DOHH2 (cell line): ENCODE results near the gene SYP.
"Not testable (repeated sequence)": the region's sequence is repeated elsewhere in the genome, so short reads cannot be mapped to it uniquely, and the experiment has no call there.

ENCODE experiments used
- H3F3A ChIP-seq: fragments of 200-600 bp; sonication (generic), shearing (Covaris generic); 2 replicates; pipeline ENCODE4 v1.6.0; 2016; ENCODE audit warnings: antibody characterized with exemption, mild to moderate bottlenecking; ENCODE audit not compliant: control insufficient read depth, insufficient read depth
- H3K27ac ChIP-seq: fragments of 200-600 bp; sonication (generic); 2 replicates; pipeline ENCODE4 v1.5.1; 2014; ENCODE audit warnings: low read depth, mild to moderate bottlenecking, low read length, moderate library complexity
- H3K27me3 ChIP-seq: fragments of 200-600 bp; sonication (generic); 2 replicates; pipeline ENCODE4 v1.6.1; 2014; ENCODE audit warnings: mild to moderate bottlenecking, low read length, mixed read lengths; ENCODE audit not compliant: control insufficient read depth
- H3K36me3 ChIP-seq: fragments of 200-600 bp; sonication (generic); 2 replicates; pipeline ENCODE4 v1.6.1; 2014; ENCODE audit warnings: mild to moderate bottlenecking, low read length, moderate library complexity, mixed read lengths; ENCODE audit not compliant: control insufficient read depth
- H3K4me1 ChIP-seq: fragments of 200-600 bp; sonication (generic); 2 replicates; pipeline ENCODE4 v1.6.1; 2014; ENCODE audit warnings: mild to moderate bottlenecking, low read length, mixed read lengths; ENCODE audit not compliant: control insufficient read depth
- H3K4me2 ChIP-seq: fragments of 200-600 bp; sonication (generic); 2 replicates; pipeline ENCODE4 v1.6.0; 2014; ENCODE audit warnings: mild to moderate bottlenecking, low read length, moderate library complexity
- H3K4me3 ChIP-seq: fragments of 200-600 bp; sonication (generic); 2 replicates; pipeline ENCODE4 v1.5.1; 2014; ENCODE audit warnings: mild to moderate bottlenecking, low read length, mixed read lengths
- H3K79me2 ChIP-seq: fragments of 200-600 bp; sonication (generic); 2 replicates; pipeline ENCODE4 v1.6.1; 2014; ENCODE audit warnings: mild to moderate bottlenecking, low read length, mixed read lengths; ENCODE audit not compliant: control insufficient read depth
- H3K9me2 ChIP-seq: fragments of 200-600 bp; sonication (generic); replicated peaks from 2 replicates; pipeline ENCODE4 v1.6.1; 2014; ENCODE audit warnings: mild to moderate bottlenecking, low read length, mixed read lengths; ENCODE audit not compliant: control insufficient read depth
- H3K9me3 ChIP-seq: fragments of 200-600 bp; sonication (generic); 2 replicates; pipeline ENCODE4 v1.6.1; 2014; ENCODE audit warnings: antibody characterized with exemption, low read length, mixed read lengths; ENCODE audit not compliant: control insufficient read depth, insufficient read depth
- H4K20me1 ChIP-seq: fragments of 200-600 bp; sonication (generic); 2 replicates; pipeline ENCODE4 v1.6.0; 2014; ENCODE audit warnings: low read depth, mild to moderate bottlenecking, antibody characterized with exemption, low read length, moderate library complexity; ENCODE audit not compliant: control insufficient read depth, insufficient read depth
- EZH2phosphoT487 ChIP-seq: fragments of 200-600 bp; sonication (generic); IDR thresholded peaks from 2 replicates; pipeline ENCODE4 v1.6.1; 2017; ENCODE audit warnings: borderline replicate concordance, mild to moderate bottlenecking, antibody characterized with exemption, low read length, moderate library complexity, mixed read lengths
- TF ChIP-seq, protein P1 (sequence below): fragments of 200-600 bp; sonication (generic); IDR thresholded peaks from one replicate; pipeline ENCODE4 v1.5.1; 2014; ENCODE audit warnings: antibody characterized with exemption, mild to moderate bottlenecking, low read depth, low read length; ENCODE audit not compliant: poor library complexity, severe bottlenecking

The SYP gene

DNA sequence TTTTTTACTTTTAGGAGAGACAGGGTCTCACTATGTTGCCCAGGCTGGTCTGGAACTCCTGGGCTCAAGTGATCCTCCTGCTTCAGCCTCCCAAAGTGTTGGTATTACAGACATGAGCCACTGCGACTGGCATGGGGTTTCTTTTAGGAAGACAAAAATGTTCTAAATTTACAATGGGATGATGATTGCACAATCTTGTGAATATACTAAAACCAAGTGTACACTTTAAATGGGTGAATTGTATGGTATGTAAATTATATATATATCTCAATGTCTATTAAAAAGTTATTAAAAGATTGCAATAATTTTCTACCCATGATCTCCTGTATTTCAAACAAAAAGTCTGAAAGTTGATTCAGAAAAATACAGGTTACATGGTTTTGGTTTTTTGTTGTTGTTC, 46.5 kb downstream of the SYP start:
- Histone ChIP-seq H3K79me2 (peaks cover 4% of the 10 kb centered on the region; the same call in 1 of the 2 replicates), H4K20me1 (no peaks in the 10 kb centered on the region), H3K36me3 (no peaks in the 10 kb centered on the region), H3K4me1 (peaks cover 10% of the 10 kb centered on the region), H3K9me2 (no peaks in the 10 kb centered on the region), H3K4me2 (no peak overlapping the region), H3K27ac (no peak overlapping the region), H3F3A (no peaks in the 10 kb centered on the region), H3K4me3 (no peak overlapping the region), H3K9me3 (no peaks in the 10 kb centered on the region), H3K27me3 (no peaks in the 10 kb centered on the region)
- no peak for TF ChIP-seq EZH2phosphoT487
- TF ChIP-seq, protein P1, sequence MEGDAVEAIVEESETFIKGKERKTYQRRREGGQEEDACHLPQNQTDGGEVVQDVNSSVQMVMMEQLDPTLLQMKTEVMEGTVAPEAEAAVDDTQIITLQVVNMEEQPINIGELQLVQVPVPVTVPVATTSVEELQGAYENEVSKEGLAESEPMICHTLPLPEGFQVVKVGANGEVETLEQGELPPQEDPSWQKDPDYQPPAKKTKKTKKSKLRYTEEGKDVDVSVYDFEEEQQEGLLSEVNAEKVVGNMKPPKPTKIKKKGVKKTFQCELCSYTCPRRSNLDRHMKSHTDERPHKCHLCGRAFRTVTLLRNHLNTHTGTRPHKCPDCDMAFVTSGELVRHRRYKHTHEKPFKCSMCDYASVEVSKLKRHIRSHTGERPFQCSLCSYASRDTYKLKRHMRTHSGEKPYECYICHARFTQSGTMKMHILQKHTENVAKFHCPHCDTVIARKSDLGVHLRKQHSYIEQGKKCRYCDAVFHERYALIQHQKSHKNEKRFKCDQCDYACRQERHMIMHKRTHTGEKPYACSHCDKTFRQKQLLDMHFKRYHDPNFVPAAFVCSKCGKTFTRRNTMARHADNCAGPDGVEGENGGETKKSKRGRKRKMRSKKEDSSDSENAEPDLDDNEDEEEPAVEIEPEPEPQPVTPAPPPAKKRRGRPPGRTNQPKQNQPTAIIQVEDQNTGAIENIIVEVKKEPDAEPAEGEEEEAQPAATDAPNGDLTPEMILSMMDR = no peak

DNA sequence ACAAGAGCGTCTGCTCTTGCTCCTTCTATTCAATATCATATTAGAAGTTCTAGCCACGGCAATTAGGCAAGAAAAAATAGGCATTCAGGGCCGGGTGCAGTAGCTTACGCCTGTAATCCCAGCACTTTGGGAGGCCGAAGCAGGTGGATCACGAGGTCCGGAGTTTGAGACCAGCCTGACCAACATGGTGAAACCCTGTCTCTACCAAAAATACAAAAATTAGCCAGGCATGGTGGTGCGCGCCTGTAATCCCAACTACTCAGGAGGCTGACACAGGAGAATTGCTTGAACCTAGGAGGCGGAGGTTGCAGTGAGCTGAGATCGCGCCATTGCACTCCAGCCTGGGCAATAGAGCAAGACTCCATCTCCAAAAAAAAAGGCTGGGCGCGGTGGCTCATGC, 50.7 kb downstream of the SYP start:
- not testable (repeated sequence) for H3F3A ChIP-seq, H3K27ac ChIP-seq, H3K9me3 ChIP-seq, H3K4me1 ChIP-seq, H3K4me3 ChIP-seq, H3K4me2 ChIP-seq, H4K20me1 ChIP-seq, H3K36me3 ChIP-seq, H3K9me2 ChIP-seq, H3K79me2 ChIP-seq, H3K27me3 ChIP-seq

DNA sequence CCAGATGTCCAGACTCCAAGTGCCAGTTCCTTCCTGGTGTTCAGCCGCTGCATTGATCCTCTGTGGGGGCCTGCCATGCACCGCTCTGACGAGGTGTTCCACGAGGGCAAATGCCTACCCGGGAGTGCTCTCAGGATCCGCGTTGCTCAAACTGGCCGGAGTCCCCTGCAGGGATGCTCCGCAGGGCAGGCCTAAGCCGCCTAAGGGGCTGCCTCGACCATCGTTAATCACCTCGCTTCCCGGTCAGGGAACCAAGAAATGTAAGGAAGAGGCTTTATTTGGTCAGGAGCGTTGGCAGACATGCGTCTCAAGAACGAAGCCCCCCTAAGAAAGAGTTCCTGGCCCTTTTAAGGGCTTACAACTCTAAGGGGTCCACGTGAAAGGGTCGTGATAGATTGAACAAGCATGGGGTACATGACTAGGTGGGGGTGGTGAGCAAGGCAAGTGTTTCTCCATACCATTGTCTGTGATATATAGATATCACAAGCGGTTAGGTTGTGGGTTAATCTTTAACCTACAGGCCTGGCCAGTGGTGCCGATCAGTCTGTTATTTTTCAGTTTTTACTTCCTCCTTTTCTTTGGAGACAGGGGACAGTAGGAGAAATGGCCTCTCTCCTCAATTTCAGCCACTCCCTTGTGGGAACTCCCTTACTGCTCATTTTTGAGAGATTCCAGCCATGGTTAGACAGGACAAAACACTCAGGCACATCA, 51.4 kb downstream of the SYP start:
- not testable (repeated sequence) for H3F3A ChIP-seq, H3K4me2 ChIP-seq, H4K20me1 ChIP-seq, H3K4me1 ChIP-seq, H3K36me3 ChIP-seq, H3K4me3 ChIP-seq, H3K27me3 ChIP-seq, H3K9me2 ChIP-seq, H3K9me3 ChIP-seq, H3K27ac ChIP-seq, H3K79me2 ChIP-seq

DNA sequence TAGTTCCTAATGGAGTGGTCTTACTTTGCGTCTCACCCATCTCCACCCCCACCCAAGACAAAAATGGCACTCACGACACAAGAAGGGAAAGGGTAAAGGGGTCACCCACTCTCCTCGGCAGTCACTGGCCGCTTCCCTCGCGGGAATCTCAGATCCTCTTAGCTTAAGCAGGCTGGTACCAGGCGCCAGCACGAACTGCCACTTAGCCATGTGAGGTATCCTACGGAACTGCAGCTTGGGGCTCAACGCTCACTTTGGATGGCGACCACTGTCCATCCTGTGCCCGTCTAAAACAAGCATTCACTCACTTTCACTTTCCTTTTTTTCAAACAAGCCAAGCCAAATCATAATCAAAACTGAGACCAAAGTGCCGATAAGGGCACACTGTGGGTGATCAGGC, 52.1 kb downstream of the SYP start:
- H4K20me1 ChIP-seq = no peaks in the 10 kb centered on the region
- H3F3A ChIP-seq = no peaks in the 10 kb centered on the region
- TF ChIP-seq, protein P1 = no peak
- no peak for TF ChIP-seq EZH2phosphoT487
- H3K4me1 ChIP-seq = peaks cover 6% of the 10 kb centered on the region; the same call in 1 of the 2 replicates
- no peaks in the 10 kb centered on the region for H3K27me3 ChIP-seq
- H3K4me2 ChIP-seq = no peak overlapping the region
- no peaks in the 10 kb centered on the region for H3K79me2 ChIP-seq
- H3K36me3 ChIP-seq = no peaks in the 10 kb centered on the region
- H3K9me3 ChIP-seq = no peaks in the 10 kb centered on the region
- no peak overlapping the region for H3K4me3 ChIP-seq
- no peaks in the 10 kb centered on the region for H3K9me2 ChIP-seq
- no peak overlapping the region for H3K27ac ChIP-seq
